GM18502 (cell line): Measurements from ENCODE around the gene HSPA12B.

Source experiments
- ATAC-seq: cut with Tn5 transposase; IDR thresholded peaks from one replicate; pipeline ENCODE4 v1.9.1; 2021; ENCODE audit warnings: mild to moderate bottlenecking; ENCODE audit not compliant: unreplicated experiment, poor library complexity

Gene HSPA12B

GRCh38 chr20:3800256-3800877 is 67.9 kb downstream of the HSPA12B start:
- ATAC-seq: no peak

GRCh38 chr20:3800878-3801260 is 68.4 kb downstream of the HSPA12B start:
- ATAC-seq: no peak

GRCh38 chr20:3801299-3801698 is 68.8 kb downstream of the HSPA12B start:
- no peak for ATAC-seq

- no peak for ATAC-seq
Observed at GRCh38 chr20:3801846-3802245, 69.4 kb downstream of the HSPA12B start.
